SK-N-SH (cell line): ENCODE measurements around the gene SUMF1. TPM values are rescaled to one million over a fixed set of nuclear protein-coding genes. Genes with fewer than 3 reads are reported as not detected.

Experiments used
- CTCF ChIA-PET: fragments of 300-600, 350-600 bp; formaldehyde crosslinking; extraction: SDS; loops from one replicate; lab custom pipeline; 2021; lab: Yijun Ruan, JAX
- POLR2A ChIA-PET: fragments of 350-600 bp; sonication (Branson Sonifier 250); formaldehyde crosslinking; extraction: SDS; loops from one replicate; lab custom pipeline; 2020; ENCODE audit warnings: antibody characterized with exemption, inconsistent platforms; lab: Yijun Ruan, JAX
- DNase-seq: peaks from one replicate; pipeline ENCODE4 v3.0.0; 2012
- H2AFZ ChIP-seq: fragments of 200-600 bp; sonication (generic); 2 replicates; pipeline ENCODE4 v1.8.1; 2016; ENCODE audit warnings: antibody characterized with exemption, mild to moderate bottlenecking, low read depth
- H3F3A ChIP-seq: fragments of 200-600 bp; sonication (generic); replicated peaks from 2 replicates; pipeline ENCODE3; 2016; ENCODE audit warnings: antibody characterized with exemption, mild to moderate bottlenecking; ENCODE audit not compliant: insufficient read depth
- H3K27ac ChIP-seq, 2 experiments: fragments of 200-500 bp in 1 of 2; fragments of 200-600 bp in 1 of 2; sonication (Bioruptor generic) in 1 of 2; sonication (generic), shearing (Covaris generic) in 1 of 2; 2 replicates each; pipeline versions ENCODE4 v1.5.1 to v1.6.1; 2014 to 2016; ENCODE audit warnings: low read depth in 2 of 2, inconsistent platforms in 1 of 2, low read length in 1 of 2, mild to moderate bottlenecking in 1 of 2, mixed read lengths in 1 of 2
- H3K27me3 ChIP-seq: fragments of 200-600 bp; sonication (generic), shearing (Covaris generic); 2 replicates; pipeline ENCODE4 v1.6.1; 2016; ENCODE audit warnings: mixed run types; ENCODE audit not compliant: insufficient read depth
- H3K36me3 ChIP-seq, 2 experiments: fragments of 200-500 bp in 1 of 2; fragments of 200-600 bp in 1 of 2; sonication (Bioruptor generic) in 1 of 2; sonication (generic) in 1 of 2; replicated peaks in 1 of 2; 2 replicates each; pipeline versions ENCODE3 to v1.5.1; 2014 to 2016; ENCODE audit warnings: low read length in 1 of 2, mild to moderate bottlenecking in 1 of 2; ENCODE audit not compliant: insufficient read depth in 2 of 2, control insufficient read depth in 1 of 2
- H3K4me1 ChIP-seq, 2 experiments: fragments of 200-500 bp in 1 of 2; fragments of 200-600 bp in 1 of 2; sonication (Bioruptor generic) in 1 of 2; sonication (generic), shearing (Covaris generic) in 1 of 2; 2 replicates each; pipeline versions ENCODE4 v1.5.1 to v1.6.1; 2014 to 2016; ENCODE audit warnings: low read depth in 1 of 2, low read length in 1 of 2, mixed run types in 1 of 2; ENCODE audit not compliant: insufficient read depth in 2 of 2, control insufficient read depth in 1 of 2
- H3K4me2 ChIP-seq: fragments of 200-600 bp; sonication (generic), shearing (Covaris generic); 2 replicates; pipeline ENCODE4 v1.6.1; 2017; ENCODE audit warnings: mixed run types
- H3K4me3 ChIP-seq, 2 experiments: fragments of 200-500 bp in 1 of 2; fragments of 200-600 bp in 1 of 2; sonication (Bioruptor generic) in 1 of 2; sonication (generic), shearing (Covaris generic) in 1 of 2; 2 replicates each; pipeline versions ENCODE4 v1.5.1 to v1.8.1; 2014 to 2016; ENCODE audit warnings: low read depth in 2 of 2, inconsistent platforms in 1 of 2, low read length in 1 of 2, mild to moderate bottlenecking in 1 of 2, mixed read lengths in 1 of 2, moderate library complexity in 1 of 2
- H3K79me2 ChIP-seq: fragments of 200-600 bp; sonication (generic); 2 replicates; pipeline ENCODE4 v1.8.1; 2017; ENCODE audit warnings: mild to moderate bottlenecking; ENCODE audit not compliant: insufficient read depth
- H3K9ac ChIP-seq: fragments of 200-600 bp; sonication (generic); 2 replicates; pipeline ENCODE4 v1.6.1; 2017; ENCODE audit warnings: mixed run types
- H3K9me2 ChIP-seq: fragments of 200-600 bp; sonication (generic); 2 replicates; pipeline ENCODE4 v1.6.1; 2017; ENCODE audit warnings: mixed run types
- H3K9me3 ChIP-seq: fragments of 200-600 bp; sonication (generic); 2 replicates; pipeline ENCODE4 v1.6.1; 2017; ENCODE audit warnings: mixed run types, mild to moderate bottlenecking, moderate library complexity
- H4K20me1 ChIP-seq: fragments of 200-600 bp; sonication (generic); 2 replicates; pipeline ENCODE4 v1.6.1; 2017; ENCODE audit warnings: mild to moderate bottlenecking, mixed run types; ENCODE audit not compliant: insufficient read depth
- CTCF ChIP-seq: fragments of 200-600 bp; sonication (generic); IDR thresholded peaks from 2 replicates; pipeline ENCODE4 v1.6.1; 2017; ENCODE audit warnings: antibody characterized with exemption, mild to moderate bottlenecking, moderate library complexity
- EZH2phosphoT487 ChIP-seq: fragments of 200-600 bp; sonication (generic); IDR thresholded peaks from 2 replicates; pipeline ENCODE4 v1.6.1; 2017; ENCODE audit warnings: low read depth, mixed run types, mild to moderate bottlenecking, antibody characterized with exemption, moderate library complexity, borderline replicate concordance
- FOSL2 ChIP-seq: IDR thresholded peaks from 2 replicates; pipeline ENCODE4 v1.4.0; 2012; ENCODE audit warnings: low read depth, mild to moderate bottlenecking, moderate library complexity, borderline replicate concordance
- GABPA ChIP-seq: IDR thresholded peaks from 2 replicates; pipeline ENCODE4 v1.4.0; 2012; ENCODE audit warnings: low read depth, mild to moderate bottlenecking
- PBX3 ChIP-seq: IDR thresholded peaks from 2 replicates; pipeline ENCODE4; 2012
- POLR2AphosphoS5 ChIP-seq: IDR thresholded peaks from 2 replicates; pipeline ENCODE4 v1.6.1; 2012; ENCODE audit warnings: low read depth, low read length
- RCOR1 ChIP-seq: fragments of 150-350 bp; IDR thresholded peaks from 2 replicates; pipeline ENCODE4 v1.6.1; 2017; ENCODE audit warnings: antibody characterized with exemption, low read length
- RFX5 ChIP-seq: IDR thresholded peaks from 2 replicates; pipeline ENCODE4 v1.6.1; 2012; ENCODE audit warnings: mild to moderate bottlenecking, improper control_type of control experiment, low read length
- RXRA ChIP-seq: IDR thresholded peaks from 2 replicates; pipeline ENCODE4 v1.4.0; 2012; ENCODE audit warnings: low read depth, mild to moderate bottlenecking, borderline replicate concordance
- SMC3 ChIP-seq: IDR thresholded peaks from 2 replicates; pipeline ENCODE4 v1.6.1; 2012; ENCODE audit warnings: low read depth, low read length, improper control_type of control experiment
- WGBS: methylation state at CpG from one replicate; pipeline ENCODE4 v1.1.6; 2017; ENCODE audit warnings: low lambda C conversion rate; 5-methylcytosine and 5-hydroxymethylcytosine counted together
- polyA plus RNA-seq, 3 experiments: library from polyadenylated mRNA; depleted of rRNA; stranded (reverse); fragments of >200 nt; gene quantifications; 2 replicates each; pipeline ENCODE4 v1.2.3, GENCODE V29; 2012
- TF ChIP-seq, protein P1 (sequence below): fragments of 150-350 bp; IDR thresholded peaks from 2 replicates; pipeline ENCODE4 v1.6.1; 2017; ENCODE audit warnings: antibody characterized with exemption, low read length, low read depth, borderline replicate concordance
- TF ChIP-seq, protein P2 (sequence below): IDR thresholded peaks from 2 replicates; pipeline ENCODE4 v1.4.0; 2012; ENCODE audit warnings: low read depth, borderline replicate concordance

The SUMF1 gene
- polyA plus RNA-seq, 1 of the 3 experiments (the other 2 are of a cell fraction): 56.9 TPM

DNA sequence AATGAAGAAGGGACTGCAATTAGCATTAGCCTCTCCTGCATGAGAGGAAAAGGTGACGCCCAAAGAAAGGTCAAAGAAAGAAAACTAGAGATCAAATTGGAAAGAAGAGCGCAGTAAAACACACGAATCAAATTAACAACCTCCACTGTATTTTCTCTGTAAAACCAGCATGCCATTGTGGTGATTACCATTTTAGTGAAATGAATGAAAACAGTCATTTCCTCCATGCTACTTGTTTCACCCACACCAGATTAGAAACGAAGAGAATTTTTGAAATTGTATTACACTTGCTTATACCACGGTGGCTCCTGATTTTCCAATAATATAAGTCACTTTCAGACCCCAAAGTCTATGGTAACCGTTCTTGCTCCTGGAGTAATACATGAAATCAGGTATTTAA, 71.6 kb downstream of the SUMF1 start:
- TF ChIP-seq CTCF (no peak), RCOR1 (no peak), POLR2AphosphoS5 (no peak), FOSL2 (no peak), GABPA (no peak), SMC3 (no peak), RFX5 (no peak), EZH2phosphoT487 (no peak), RXRA (no peak), PBX3 (no peak)
- TF ChIP-seq, protein P1, sequence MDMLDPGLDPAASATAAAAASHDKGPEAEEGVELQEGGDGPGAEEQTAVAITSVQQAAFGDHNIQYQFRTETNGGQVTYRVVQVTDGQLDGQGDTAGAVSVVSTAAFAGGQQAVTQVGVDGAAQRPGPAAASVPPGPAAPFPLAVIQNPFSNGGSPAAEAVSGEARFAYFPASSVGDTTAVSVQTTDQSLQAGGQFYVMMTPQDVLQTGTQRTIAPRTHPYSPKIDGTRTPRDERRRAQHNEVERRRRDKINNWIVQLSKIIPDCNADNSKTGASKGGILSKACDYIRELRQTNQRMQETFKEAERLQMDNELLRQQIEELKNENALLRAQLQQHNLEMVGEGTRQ: no peak
- TF ChIP-seq, protein P2, sequence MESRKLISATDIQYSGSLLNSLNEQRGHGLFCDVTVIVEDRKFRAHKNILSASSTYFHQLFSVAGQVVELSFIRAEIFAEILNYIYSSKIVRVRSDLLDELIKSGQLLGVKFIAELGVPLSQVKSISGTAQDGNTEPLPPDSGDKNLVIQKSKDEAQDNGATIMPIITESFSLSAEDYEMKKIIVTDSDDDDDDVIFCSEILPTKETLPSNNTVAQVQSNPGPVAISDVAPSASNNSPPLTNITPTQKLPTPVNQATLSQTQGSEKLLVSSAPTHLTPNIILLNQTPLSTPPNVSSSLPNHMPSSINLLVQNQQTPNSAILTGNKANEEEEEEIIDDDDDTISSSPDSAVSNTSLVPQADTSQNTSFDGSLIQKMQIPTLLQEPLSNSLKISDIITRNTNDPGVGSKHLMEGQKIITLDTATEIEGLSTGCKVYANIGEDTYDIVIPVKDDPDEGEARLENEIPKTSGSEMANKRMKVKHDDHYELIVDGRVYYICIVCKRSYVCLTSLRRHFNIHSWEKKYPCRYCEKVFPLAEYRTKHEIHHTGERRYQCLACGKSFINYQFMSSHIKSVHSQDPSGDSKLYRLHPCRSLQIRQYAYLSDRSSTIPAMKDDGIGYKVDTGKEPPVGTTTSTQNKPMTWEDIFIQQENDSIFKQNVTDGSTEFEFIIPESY: no peak
- TF ChIP-seq, all 33 proteins: peak for 0
- H3K4me3 ChIP-seq: no peak overlapping the region
- CTCF ChIA-PET: interaction anchor here (0.7 kb wide), 2 partner anchors 236 to 238 kb away, joined by 3 to 4 read pairs; no protein-coding TSS in a partner anchor
- POLR2A ChIA-PET: no interaction called here
- H3K9me3 ChIP-seq: no peaks in the 10 kb centered on the region
- H3K9ac ChIP-seq: no peak overlapping the region
- no peaks in the 10 kb centered on the region for H3K36me3 ChIP-seq
- H3K4me1 ChIP-seq: peaks cover 2 to 5% of the 10 kb centered on the region in 2 experiments; a peak in 2 of 4 replicates
- H3K9me2 ChIP-seq: no peaks in the 10 kb centered on the region
- 87% methylated on average over 6 of the region's 6 CpGs for WGBS
- no peaks in the 10 kb centered on the region for H3F3A ChIP-seq
- no peaks in the 10 kb centered on the region for H3K27me3 ChIP-seq
- no peaks in the 10 kb centered on the region for H4K20me1 ChIP-seq
- H3K79me2 ChIP-seq: no peaks in the 10 kb centered on the region
- DNase-seq: no peak
- no peak overlapping the region for H3K27ac ChIP-seq
- H3K4me2 ChIP-seq: no peak overlapping the region
- H2AFZ ChIP-seq: no peak overlapping the region
